ENCODE measurements around the gene ART4.

DNA sequence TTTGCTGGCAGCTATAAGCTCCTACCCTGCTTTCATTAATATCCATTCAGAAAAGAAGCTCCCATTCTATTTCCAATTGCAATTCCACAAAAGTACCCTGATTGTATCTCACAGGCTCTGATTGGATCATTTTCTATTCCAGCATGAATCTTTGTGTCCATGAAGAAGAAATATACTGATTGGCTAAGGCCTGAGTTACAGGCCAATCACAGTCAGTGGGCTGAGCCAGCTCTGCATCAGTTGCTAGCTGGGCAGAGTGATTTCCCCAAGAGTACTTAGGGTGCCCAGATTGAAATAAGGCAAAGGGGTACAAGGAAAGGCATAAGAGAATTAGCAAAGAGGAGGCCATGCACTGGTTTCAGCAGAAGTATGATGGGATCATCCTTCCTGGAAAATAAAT lies 14.4 kb downstream of the ART4 start:
- TF ChIP-seq, protein P1, sequence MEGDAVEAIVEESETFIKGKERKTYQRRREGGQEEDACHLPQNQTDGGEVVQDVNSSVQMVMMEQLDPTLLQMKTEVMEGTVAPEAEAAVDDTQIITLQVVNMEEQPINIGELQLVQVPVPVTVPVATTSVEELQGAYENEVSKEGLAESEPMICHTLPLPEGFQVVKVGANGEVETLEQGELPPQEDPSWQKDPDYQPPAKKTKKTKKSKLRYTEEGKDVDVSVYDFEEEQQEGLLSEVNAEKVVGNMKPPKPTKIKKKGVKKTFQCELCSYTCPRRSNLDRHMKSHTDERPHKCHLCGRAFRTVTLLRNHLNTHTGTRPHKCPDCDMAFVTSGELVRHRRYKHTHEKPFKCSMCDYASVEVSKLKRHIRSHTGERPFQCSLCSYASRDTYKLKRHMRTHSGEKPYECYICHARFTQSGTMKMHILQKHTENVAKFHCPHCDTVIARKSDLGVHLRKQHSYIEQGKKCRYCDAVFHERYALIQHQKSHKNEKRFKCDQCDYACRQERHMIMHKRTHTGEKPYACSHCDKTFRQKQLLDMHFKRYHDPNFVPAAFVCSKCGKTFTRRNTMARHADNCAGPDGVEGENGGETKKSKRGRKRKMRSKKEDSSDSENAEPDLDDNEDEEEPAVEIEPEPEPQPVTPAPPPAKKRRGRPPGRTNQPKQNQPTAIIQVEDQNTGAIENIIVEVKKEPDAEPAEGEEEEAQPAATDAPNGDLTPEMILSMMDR (IDR thresholded peaks at IDR 0.05) = no peak
- no peak for TF ChIP-seq EP300 (IDR thresholded peaks at IDR 0.05)

Data from ovary (tissue), 3 donors.